Measurements from ENCODE around the gene RAB9B.
"Not testable (repeated sequence)": the region's sequence is repeated elsewhere in the genome, so short reads cannot be mapped to it uniquely, and the experiment has no call there.

RAB9B gene, protein sequence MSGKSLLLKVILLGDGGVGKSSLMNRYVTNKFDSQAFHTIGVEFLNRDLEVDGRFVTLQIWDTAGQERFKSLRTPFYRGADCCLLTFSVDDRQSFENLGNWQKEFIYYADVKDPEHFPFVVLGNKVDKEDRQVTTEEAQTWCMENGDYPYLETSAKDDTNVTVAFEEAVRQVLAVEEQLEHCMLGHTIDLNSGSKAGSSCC

DNA sequence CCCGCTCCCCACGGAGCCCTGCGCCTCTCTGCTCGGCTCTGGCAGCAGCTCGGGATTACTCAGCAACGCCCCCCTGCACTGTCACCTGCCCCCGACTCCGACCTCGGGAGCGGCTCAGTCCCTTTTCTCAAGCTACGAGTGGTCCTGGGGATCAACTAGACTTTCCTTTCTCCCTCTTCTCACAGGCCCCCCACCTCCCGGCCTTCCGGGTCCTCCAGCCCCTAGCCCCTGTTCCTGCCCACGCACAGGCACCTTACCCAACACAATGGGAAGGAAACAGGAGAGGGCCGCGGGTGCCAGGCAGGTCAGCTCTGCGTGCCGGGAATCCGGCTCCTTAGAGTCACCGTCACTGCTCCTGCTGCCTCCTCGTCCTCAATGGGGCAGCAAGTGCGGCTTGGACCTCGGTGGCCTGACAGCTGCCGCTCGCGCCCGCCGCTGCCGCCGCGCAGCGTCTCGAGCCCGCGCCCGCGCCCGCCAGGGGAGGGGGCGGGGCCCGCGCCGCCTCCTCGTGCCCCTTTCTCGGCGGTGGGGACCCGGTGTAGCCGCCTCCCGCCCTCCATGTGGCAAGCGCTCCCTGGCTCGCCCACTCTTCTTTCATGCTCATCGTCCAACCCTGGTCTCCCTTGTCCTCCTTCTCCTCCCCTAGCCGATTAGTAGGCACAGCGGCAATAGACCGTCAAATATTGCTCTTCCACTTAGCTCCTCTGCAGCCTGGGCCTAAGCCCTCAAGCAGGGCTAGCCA, at the start of gene RAB9B:
RAB9B (minus strand) TSS at position 455 of the 742 bp plus-strand sequence. CDS start 6,473 bp downstream, outside the sequence.
- peak; percentile 22 for DNase-seq

DNA sequence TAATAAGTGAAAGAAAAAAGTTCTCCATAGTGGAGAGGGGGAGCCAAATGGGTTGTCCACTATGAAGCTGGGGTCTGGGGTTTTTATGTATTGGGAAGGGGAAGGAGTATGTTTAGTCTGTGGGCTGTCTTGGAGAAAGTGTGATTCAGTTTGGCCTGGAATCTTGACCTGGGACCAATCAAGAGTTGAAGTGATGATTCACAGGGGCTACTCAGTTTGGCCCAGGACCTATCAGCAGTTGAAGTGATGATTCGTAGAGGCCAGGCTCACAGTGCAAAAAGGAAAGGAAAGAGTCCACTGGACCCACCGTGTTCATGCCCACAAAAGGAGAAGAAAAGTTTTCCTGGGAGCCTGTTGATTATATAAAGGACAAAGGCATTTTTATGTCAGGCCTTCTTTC, 47.3 kb upstream of the RAB9B start:
- DNase-seq: no peak

DNA sequence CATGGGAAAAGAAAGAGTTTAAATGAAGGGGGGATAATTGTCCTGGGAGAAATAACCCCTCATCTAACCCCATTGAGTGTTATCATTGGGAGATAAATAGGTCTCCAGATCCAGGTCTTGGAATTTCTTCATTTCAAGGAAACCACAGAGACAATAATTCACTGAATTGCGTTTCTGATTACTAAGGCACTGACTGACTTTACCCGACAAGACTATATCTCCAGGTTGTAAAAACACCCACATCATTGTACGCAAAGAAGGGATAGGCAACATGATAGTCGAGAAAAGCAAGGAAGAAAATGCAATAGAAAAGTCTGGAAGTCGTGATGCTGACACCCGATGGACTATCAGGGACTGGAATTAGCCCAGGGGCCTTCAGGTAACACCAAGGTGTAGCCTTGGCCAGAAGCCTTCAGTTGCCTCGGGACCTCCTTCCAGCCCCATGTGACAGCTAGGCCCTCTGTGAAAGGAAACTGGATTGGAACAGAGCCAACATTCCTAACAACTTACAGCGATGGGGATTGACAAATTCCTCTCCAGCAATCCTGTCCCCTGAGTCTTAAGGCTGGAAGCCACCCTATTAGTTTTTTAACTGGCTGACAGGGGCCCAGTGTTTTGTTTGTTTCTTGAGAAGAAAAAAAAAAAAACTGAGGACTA, 46.5 kb upstream of the RAB9B start:
- no peak for DNase-seq

DNA sequence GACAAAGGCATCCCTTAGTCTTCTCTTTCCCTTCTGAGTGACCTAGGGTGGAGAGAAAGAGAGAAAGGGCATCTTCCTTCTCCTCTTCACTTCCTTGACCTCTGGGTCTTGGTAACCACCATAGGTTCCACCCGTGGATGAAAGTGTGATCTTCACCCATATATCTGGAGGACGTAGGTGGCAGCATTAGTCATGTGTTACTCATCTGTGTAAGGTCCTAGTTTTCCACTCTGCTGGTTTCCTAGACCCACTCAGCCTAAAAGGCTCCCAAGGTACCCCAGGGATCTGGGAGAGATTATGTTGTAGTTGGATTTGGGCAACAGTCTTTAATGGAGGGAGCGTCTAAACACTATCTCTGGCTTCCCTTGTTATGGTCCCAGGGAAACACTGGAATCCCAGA, 45.5 kb upstream of the RAB9B start:
- no peak for DNase-seq

DNA sequence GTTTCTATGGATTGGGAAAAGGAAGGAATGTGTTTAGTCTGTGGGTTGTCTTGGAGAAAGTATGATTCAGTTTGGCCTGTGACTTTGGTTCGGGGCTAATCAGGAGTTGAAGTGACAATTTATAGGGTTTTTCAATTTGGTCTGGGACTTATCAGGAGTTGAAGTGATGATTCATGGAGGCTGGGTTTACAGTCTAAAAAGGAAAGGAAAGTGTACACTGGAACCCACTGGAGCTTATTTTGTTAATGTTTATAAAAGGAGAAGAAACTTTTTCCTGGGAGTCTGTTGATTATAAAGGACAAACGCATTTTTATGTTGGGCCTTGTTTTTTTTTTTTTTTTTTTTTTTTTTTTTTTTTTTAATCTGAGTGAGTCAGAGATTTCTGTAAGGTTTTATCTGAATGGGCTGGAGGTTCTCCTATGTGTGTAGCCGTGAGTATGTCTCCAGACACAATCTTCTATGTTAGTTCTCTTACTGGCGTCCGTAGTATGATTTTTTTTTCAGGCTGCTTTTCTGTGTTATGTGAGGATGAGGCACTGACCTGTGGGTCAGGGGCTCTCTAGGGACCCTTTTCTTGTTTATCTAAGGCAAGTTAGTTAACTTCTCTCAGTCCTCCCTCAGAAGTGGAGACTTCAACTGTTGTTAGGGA, 33.0 kb upstream of the RAB9B start:
- DNase-seq: no peak

DNA sequence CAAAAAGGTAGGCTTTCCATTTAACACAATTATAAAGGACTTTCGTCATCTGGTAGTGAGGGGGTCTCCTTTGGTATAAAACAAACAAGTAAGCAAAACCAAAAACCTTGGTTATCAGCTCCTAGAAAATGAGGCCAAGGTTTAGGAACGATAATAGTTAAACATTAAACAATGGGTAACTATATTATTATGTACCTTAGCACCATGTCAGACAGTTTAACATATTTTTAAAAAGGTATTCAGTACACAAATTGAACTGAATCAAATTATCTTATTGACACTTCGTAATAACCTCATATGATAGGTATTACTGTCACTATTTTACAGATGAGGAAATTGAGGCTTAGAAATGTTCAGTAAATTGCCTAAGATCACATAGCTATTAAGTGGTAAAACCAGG, 32.1 kb upstream of the RAB9B start:
- no peak for DNase-seq

DNA sequence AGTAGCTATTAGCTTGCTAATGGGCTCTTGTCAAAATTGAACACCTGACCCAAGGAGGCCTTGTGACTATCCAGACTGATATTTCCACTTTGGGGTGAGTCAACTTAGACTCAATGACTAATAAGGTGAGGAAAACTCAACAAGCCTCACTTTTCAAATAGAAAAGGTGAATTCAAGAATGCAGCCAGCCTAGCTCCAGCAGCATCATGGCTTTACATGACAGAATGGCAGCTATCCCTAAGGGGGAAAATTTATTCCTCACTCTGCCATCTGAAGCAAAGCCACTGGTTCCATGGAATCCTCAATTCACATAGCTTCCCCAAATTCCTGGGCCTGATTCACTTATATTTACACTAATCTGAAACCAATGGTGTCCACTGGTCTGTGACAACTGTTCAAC, 29.1 kb upstream of the RAB9B start:
- no peak for DNase-seq

DNA sequence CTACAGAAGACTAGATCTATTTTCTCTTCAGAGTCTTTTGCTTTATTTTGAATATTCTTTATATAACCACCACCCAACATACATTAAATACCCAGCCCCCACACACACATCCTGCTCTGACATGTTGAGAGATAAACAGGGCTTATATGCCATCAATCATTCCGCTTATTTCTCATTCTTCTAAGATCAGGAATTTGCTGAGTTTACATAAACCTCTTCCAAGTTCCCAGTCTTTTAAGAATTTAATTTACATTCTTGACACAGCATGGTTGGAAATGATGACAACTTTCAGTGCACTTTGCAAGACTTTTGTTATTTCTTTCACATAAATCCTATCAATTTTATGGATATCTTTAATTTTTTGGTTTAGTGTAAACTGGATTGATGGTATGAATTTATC, 17.5 kb upstream of the RAB9B start:
- no peak for DNase-seq

DNA sequence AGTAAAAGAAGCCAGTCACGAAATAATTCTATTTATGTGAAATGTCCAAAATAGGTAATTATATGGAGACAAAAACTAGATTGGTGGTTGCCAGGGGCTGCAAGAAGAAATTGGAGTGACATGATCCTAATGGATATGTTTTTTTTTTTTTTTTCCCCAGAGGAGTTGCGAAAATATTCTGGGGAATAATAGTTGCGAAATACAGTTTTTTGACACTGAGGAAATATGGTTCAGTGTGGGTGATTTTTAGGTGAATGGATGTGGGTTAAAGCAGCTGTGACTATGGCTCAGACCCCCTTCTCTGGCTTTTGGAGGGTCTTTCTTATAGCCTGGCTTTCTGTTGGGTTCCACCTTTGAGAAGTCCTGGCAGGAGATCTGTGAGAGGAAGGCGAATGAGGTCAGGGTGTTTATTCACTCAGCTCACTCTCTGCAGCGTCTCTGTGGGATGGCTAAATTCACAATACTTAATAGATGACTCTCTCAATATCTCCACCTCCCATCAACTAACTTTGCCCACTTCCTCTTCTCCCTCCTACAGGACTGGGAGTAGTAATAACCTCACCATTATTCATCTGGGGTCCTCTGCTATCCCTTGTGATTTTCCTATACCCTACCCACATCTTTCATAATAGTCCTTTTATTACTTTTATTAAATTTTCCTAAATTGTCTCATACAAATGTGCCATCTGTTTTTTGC, 15.3 kb upstream of the RAB9B start:
- DNase-seq: no peak

DNA sequence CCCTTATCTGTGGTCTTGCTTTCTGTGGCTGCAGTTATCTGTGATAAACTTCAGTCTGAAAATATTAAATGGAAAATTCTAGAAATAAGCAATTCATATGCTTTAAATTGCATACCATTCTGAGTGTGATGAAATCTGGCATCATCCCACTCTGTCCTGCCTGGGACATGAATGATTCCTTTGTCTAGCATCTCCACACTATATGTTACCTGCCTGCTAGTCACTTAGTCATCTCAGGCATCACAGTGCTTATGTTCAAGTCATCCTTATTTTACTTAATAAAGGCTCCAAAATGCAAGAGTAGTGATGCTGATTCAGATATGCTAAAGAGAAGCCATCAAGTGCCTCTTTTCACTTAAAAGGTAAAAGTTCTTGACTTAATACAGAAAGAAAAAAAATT, 14.3 kb upstream of the RAB9B start:
- DNase-seq: no peak

DNA sequence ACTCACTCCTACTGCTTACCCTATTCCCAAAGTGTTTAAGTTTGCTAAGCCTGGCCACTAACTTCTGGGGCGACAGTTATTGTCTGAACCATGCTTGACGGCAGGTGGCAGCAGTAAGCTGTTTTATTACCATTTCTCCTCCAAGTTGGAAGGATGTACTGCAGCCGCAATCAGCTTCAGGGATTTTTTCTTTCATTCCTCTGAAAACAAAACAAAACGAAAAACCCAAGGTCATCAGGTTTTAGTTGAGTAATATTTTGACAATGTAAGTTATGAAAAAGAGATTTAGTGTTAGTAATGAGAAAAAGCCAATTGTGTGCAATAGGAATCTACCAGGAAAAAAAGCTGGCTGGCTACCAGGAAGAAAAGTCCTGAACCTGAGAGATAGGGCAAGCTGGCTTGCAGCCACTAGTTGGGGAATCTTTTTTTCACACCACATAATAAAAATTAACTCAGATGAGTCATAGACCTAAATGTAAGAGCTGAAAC, 13.2 kb upstream of the RAB9B start:
- DNase-seq: peak; percentile 44

DNA sequence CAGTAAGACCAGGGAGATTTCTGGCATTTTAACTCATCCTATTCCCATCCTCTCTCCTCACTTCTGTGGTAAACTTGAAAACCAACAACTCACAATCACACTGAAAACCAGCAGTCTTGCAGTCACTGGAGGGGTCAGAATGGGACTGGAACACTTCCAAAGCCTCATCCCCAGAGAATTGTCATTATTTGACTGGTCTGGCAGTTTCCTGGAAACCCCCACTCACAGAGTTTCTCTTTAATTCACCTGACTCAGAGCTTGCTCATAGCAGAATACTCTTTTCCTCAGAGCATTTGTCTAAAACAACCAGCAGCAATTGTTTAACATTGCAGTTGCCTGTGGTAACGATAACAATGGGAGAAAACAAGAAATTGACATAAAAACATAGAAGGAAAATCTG, 7.3 kb upstream of the RAB9B start:
- no peak for DNase-seq

DNA sequence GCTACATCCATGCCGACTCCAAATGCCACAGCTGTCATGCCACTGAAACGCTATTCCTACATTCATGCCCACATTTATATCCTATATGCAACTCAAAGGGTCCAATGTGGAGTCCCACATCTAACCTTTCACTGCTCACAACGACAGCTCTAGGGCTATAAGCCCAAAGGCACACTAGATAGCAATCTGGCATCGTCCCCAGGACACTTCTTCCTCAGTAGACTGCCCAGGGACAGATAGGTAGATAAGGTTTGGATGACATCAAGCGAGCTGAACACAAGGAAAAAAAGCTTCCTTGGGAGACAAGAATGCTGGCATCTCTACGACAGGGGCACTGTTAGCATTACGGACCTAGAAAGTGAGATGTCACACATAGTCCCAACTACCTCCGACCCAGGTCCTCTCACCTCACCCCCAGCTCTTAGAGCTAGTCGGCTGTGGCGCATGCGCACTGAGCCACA, 685 bp downstream of the RAB9B start:
- DNase-seq: peak; percentile 65

DNA sequence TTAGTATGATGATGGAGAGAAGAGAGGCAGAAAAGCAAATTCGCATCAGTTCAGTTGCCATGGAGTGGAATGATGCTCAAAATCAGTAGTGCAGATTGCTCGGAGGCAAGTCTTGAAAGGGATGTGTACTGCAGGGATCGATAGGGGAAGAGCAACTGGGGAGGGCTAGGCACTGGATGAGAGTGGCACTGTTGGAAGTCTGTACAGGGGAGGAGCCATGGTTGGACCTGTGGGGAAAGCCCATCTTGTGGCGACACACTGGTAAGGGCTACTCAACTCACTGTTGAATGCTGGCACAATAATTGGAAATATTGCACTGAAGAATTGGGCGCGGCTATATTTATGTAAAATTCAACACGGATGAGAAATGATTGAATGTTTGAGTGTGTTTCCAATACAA, 1.2 kb downstream of the RAB9B start:
- DNase-seq: no peak

DNA sequence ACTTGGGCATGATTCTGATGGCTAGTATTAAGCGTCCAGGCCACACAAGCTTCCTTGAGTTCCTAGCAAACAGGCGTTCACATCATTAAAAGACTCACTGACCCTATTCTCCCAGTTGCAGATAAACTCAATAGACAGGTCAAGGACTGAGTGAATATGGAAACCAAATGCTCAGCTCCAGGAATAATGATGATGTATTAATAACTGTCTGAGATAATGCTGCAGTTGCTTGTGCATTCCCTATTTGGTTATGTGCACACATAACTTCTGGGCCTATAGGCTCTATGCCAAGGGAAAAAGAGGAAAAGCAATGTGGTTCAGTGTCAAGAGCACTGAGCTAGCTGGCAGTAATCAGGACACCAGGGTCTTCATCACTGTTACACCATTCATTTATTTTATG, 3.5 kb downstream of the RAB9B start:
- DNase-seq: no peak

DNA sequence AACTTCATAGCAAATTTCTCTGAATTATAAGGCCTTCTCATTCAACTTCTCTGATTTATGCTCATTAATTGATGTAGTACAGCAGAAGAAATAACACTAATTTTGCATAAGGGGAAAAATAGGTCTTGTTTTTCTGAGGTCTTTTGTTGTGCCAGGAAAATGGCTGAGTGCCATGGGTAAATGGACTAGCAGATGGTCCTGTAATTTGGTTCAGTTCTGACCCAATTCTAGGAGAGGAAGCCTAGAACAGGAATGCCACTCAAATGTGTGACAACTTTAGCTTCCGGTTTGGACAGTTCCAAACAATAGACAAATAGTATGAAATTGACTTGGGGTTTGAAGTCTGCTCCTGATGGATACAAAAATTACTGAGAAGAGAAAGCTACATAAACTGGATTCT, 6.2 kb downstream of the RAB9B start:
- no peak for DNase-seq

DNA sequence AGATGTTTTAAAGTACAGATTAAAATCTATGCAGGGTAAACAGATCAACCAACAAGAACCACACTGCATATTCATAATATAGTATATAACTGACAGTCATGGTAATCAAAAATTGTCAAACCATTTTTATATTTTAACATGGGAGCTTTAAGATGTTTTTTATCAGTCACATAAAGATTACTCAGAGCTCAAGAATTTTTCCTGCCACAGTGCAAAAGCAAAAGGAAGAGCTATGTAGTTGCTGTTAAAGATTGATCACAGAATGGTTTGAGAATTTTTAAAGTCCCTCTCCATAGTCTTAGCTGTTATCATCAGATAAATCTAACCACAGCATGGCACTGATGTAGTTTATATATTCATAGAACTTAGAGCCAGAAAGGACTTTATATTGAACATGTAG, 8.5 kb downstream of the RAB9B start:
- no peak for DNase-seq

DNA sequence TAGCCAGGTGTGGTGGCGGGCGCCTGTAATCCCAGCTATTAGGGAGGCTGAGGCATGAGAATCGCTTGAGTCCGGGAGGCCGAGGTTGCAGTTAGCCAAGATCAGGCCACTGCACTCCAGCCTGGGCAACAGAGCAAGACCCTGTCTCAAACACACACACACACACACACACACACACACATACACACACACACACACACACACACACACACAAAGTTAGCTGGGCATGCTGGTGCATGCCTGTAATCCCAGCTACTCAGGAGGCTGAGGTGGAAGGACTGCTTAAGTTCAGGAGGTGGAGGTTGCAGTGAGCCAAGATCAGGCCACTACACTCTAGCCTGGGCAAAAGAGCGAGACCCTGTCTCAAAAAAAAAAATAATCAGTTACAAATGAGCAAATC, 11.3 kb downstream of the RAB9B start:
- DNase-seq: not testable (repeated sequence)

DNA sequence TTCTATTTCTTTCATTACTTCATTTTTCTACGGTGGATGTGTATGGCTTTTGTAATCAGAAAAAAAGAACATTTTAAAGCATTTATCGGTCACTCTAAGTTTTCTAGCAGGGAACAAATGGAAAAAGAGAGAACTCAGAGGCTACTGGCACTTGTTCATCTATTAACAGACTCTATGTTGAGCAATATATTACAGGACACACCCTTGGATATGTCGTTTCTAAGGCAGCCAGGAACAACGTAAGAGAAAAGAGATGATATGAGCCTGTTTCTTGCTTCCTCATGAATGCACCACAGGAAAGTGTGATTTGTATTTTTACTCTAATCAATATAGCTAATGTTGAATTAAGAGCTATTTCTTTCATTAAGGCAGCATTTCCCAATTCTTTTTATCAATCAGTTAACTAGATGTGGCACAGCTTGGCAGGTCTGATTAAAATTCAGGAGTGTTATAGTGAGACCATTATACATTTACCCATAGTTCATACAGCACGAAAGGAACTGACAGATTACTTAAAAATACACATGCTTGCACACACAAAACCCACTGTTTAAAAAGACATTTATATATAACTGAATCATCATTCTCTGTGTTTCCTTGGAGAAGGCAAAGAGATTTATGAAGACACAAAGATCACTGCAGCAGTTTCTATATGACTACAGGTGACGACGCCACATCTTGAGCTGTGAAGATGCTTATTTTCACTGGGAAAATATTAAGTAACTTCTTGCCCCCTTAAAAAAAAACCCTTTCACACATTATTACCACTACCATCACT, 13.0 kb downstream of the RAB9B start:
- no peak for DNase-seq

DNA sequence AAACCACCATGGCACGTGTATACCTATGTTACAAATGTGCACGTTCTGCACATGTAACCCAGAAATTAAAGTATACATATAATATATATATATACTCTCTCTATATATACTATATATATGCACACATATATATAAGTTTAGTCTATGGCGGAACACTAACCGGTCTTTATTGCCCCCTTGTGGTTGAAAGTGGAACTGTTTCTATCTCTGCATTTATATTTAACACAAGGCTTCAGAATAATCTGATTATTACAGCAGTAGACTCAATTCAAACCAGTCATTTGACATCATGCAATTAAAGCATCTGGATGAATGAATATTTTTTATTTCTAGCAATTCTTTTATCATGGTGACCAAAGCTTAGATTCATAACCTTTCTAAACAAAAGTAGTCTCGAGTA, 14.6 kb downstream of the RAB9B start:
- DNase-seq: no peak

DNA sequence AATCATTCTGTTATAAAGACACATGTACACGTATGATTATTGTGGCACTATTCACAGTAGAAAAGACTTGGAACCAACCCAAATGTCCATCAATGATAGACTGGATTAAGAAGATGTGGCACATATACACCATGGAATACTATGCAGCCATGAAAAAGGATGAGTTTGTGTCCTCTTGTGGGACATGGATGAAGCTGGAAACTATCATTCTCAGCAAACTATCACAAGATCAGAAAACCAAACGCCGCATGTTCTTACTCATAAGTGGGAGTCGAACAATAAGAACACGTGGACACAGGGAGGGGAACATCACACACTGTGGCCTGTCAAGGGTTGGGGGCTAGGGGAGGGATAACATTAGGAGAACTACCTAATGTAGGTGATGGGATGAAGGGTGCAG, 15.0 kb downstream of the RAB9B start:
- DNase-seq: not testable (repeated sequence)

DNA sequence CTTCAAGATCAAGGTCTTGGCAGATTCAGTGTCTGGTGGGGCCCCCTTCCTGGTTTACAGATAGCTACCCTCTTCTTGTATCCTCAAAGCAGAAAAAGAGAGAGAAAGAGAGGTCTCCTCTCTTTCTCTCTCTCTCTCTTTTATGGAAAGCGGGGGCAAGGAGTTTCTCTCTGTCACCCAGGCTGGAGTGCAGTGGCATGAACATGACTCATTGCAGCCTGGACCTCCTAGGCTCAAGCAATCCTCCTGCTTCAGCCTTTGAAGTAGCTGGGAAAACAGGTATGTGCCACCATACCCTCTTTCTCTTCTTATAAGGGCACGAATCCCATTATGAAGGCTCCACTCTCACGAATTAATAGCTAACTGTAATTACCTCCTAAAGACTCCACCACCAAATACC, 20.2 kb downstream of the RAB9B start:
- no peak for DNase-seq
